K562 (cell line): Measurements from ENCODE around the gene FSIP2. TPM values are rescaled to one million over a fixed set of nuclear protein-coding genes. Genes with fewer than 3 reads are reported as not detected.
A peak's percentile ranks its signal among the peaks of the same experiment; 100 is the strongest.

Experiments
- ATAC-seq: fragments of 200-7000 bp; cut with Tn5 transposase; 3 replicates; pipeline ENCODE4 v1.9.1; 2020; ENCODE audit warnings: moderate library complexity
- BruUV-seq: library from RNA; stranded (reverse); fragments of 400-500 nt; replicated peaks from 2 replicates; lab custom pipeline; 2021; lab: Mats Ljungman, UMichigan
- CTCF ChIA-PET: fragments of 300-600 bp; formaldehyde crosslinking; extraction: SDS; loops from one replicate; lab custom pipeline; 2021; ENCODE audit warnings: low intra/inter-chr PET ratio; lab: Yijun Ruan, JAX
- POLR2A ChIA-PET: fragments of 300-600, 350-650 bp; sonication (Branson Sonifier 250); formaldehyde crosslinking; extraction: SDS; loops from one replicate; lab custom pipeline; 2021; ENCODE audit warnings: antibody characterized with exemption, inconsistent platforms; lab: Yijun Ruan, JAX
- DNase-seq, 4 experiments: peaks; one replicate each; pipeline versions ENCODE4 v3.0.0 to v3.0.0-alpha.2; 2011 to 2018; ENCODE audit warnings: low spot score in 3 of 4, mixed read lengths in 3 of 4; ENCODE audit errors: extremely low read depth in 1 of 4
- FAIRE-seq: peaks from 2 replicates; lab custom pipeline; 2011; peaks lifted over from hg19 to GRCh38; lab: Jason Lieb, UNC
- H2AFZ ChIP-seq: 2 replicates; pipeline ENCODE4 v1.6.0; 2011; ENCODE audit warnings: low read depth, low read length, control low read depth, inconsistent platforms
- H3K27ac ChIP-seq: fragments of 200-600 bp; 3 replicates; pipeline ENCODE4 v1.8.0; 2011; ENCODE audit warnings: low read depth, mild to moderate bottlenecking, control low read depth, inconsistent platforms, low read length, moderate library complexity, mixed read lengths; ENCODE audit errors: extremely low read depth
- H3K27me3 ChIP-seq, 2 experiments: fragments of 300-600 bp in 1 of 2; 2 replicates in 1 of 2; 3 replicates in 1 of 2; pipeline versions ENCODE4 v1.6.0 to v1.8.0; 2011; ENCODE audit warnings: inconsistent platforms in 2 of 2, low read length in 2 of 2, mild to moderate bottlenecking in 1 of 2, mixed read lengths in 1 of 2, moderate library complexity in 1 of 2; ENCODE audit not compliant: control insufficient read depth in 2 of 2, insufficient read depth in 2 of 2
- H3K36me3 ChIP-seq: fragments of 300-600 bp; 3 replicates; pipeline ENCODE4 v1.8.0; 2011; ENCODE audit warnings: mild to moderate bottlenecking, low read length, inconsistent platforms; ENCODE audit not compliant: control insufficient read depth, insufficient read depth
- H3K4me1 ChIP-seq, 2 experiments: fragments of 200-600 bp in 1 of 2; replicated peaks in 1 of 2; 2 replicates in 1 of 2; 3 replicates in 1 of 2; pipeline versions ENCODE4 v1.5.1 to v1.8.0; 2011; ENCODE audit warnings: inconsistent platforms in 2 of 2, low read length in 2 of 2, mild to moderate bottlenecking in 1 of 2, mixed read lengths in 1 of 2, moderate library complexity in 1 of 2; ENCODE audit not compliant: control insufficient read depth in 2 of 2, insufficient read depth in 2 of 2
- H3K4me2 ChIP-seq: 2 replicates; pipeline ENCODE4 v1.6.1; 2011; ENCODE audit warnings: low read length, control low read depth, inconsistent platforms, mixed read lengths; ENCODE audit not compliant: insufficient read depth
- H3K4me3 ChIP-seq: fragments of 200-600 bp; sonication (generic), shearing (Covaris generic); 2 replicates; pipeline ENCODE4 v1.5.1; 2016; ENCODE audit warnings: control low read depth, inconsistent platforms
- H3K79me2 ChIP-seq: fragments of 200-600 bp; 3 replicates; pipeline ENCODE4 v1.8.0; 2011; ENCODE audit warnings: low read length, inconsistent platforms; ENCODE audit not compliant: control insufficient read depth, insufficient read depth
- H3K9ac ChIP-seq, 2 experiments: 2 replicates each; pipeline versions ENCODE4 v1.6.0 to v1.6.1; 2011; ENCODE audit warnings: low read depth in 2 of 2, low read length in 2 of 2, control low read depth in 1 of 2, inconsistent platforms in 1 of 2, mild to moderate bottlenecking in 1 of 2, mixed read lengths in 1 of 2; ENCODE audit not compliant: insufficient read depth in 1 of 2
- H3K9me1 ChIP-seq: one replicate; pipeline ENCODE4 v1.6.0; 2011; ENCODE audit warnings: inconsistent platforms, mild to moderate bottlenecking, low read length, moderate library complexity; ENCODE audit not compliant: control insufficient read depth, insufficient read depth
- H3K9me3 ChIP-seq: replicated peaks from 2 replicates; pipeline ENCODE4 v1.5.1; 2011; ENCODE audit warnings: low read depth, low read length, inconsistent platforms; ENCODE audit not compliant: control insufficient read depth, insufficient read depth
- H4K20me1 ChIP-seq: replicated peaks from 2 replicates; pipeline ENCODE4 v1.6.1; 2011; ENCODE audit warnings: low read length, inconsistent platforms, mixed read lengths; ENCODE audit not compliant: control insufficient read depth, insufficient read depth
- C11orf30 ChIP-seq: fragments of 450-650 bp; IDR thresholded peaks from 2 replicates; pipeline ENCODE4 v1.6.1; 2016; ENCODE audit warnings: low read depth, mild to moderate bottlenecking
- ILK ChIP-seq: fragments of 450-650 bp; IDR thresholded peaks from 2 replicates; pipeline ENCODE4 v1.6.1; 2016; ENCODE audit warnings: missing genetic modification characterization, low read depth, mild to moderate bottlenecking, missing compliant biosample characterization, moderate library complexity, borderline replicate concordance
- MAFF ChIP-seq: IDR thresholded peaks from 2 replicates; pipeline ENCODE4 v1.6.1; 2012; ENCODE audit warnings: low read length, improper control_type of control experiment
- MAFG ChIP-seq: fragments of 450-650 bp; conservative IDR thresholded peaks from 2 replicates; pipeline ENCODE4 v1.6.1; 2016; ENCODE audit warnings: missing genetic modification characterization, missing compliant biosample characterization
- MAFK ChIP-seq: IDR thresholded peaks from 2 replicates; pipeline ENCODE4 v1.6.1; 2011; ENCODE audit warnings: low read length, improper control_type of control experiment
- TFE3 ChIP-seq: fragments of 450-650 bp; formaldehyde crosslinking; IDR thresholded peaks from 2 replicates; pipeline ENCODE4 v1.4.0; 2020; ENCODE audit warnings: mild to moderate bottlenecking, mixed read lengths
- ZNF143 ChIP-seq: sonication (generic); formaldehyde crosslinking; IDR thresholded peaks from 2 replicates; pipeline ENCODE4 v1.9.0; 2022; ENCODE audit warnings: mild to moderate bottlenecking, missing genetic modification reagents
- ZNF316 ChIP-seq: fragments of 450-650 bp; IDR thresholded peaks from 2 replicates; pipeline ENCODE4 v1.6.1; 2016
- WGBS: fragments of 100-300 bp; shearing (Covaris generic); methylation state at CpG from one replicate; pipeline ENCODE4 v1.1.6; 2016; ENCODE audit warnings: low coverage, mixed read lengths; ENCODE audit not compliant: insufficient coverage; ENCODE audit errors: missing lambda C conversion rate; 5-methylcytosine and 5-hydroxymethylcytosine counted together
- in situ Hi-C: fragments of 300-500 bp; cut with MboI; formaldehyde crosslinking; loops from 4 replicates; pipeline ENCODE4 v1.15.0; 2018; ENCODE audit warnings: inconsistent platforms, mixed read lengths
- intact Hi-C: fragments of 100-400 bp; cut with micrococcal nuclease; formaldehyde crosslinking; loops from 2 replicates; pipeline ENCODE4 v1.14.2; 2022
- polyA plus RNA-seq, 8 experiments: library from polyadenylated mRNA; depleted of rRNA in 4 of 8; stranded (reverse) in 5 of 8; unstranded in 3 of 8; fragments of >200 nt; fragmentation: Nextera tagmentation in 2 of 8; fragmentation: Illumina TruSeq in 1 of 8; extraction: Ambion mirVana in 2 of 8; extraction: Trizol in 1 of 8; gene quantifications; 2 replicates each; pipeline versions ENCODE4 v1.2.1 to v1.2.3, GENCODE V29; 2011 to 2014; ENCODE audit warnings: inconsistent platforms in 1 of 8, missing spikeins in 1 of 8
- total RNA-seq, 7 experiments: library from RNA; depleted of rRNA in 6 of 7; stranded (reverse); fragments of >200 nt in 6 of 7; fragmentation: Illumina TruSeq in 2 of 7; extraction: Trizol in 2 of 7; gene quantifications; 2 replicates each; pipeline versions ENCODE4 v1.2.1 to v1.2.3, GENCODE V29; 2011 to 2021; ENCODE audit warnings: low replicate concordance in 1 of 7

FSIP2 gene
- total and polyA plus RNA-seq, 9 of the 15 experiments (the other 6 are each of a cell fraction or from before 2014, with no cell fraction given), result 0.01 to 0.04 TPM; not detected in 7

- CTCF ChIA-PET, result no interaction called here
- H3K79me2 ChIP-seq, result no peaks in the 10 kb centered on the region
- DNase-seq, result no peak
- H2AFZ ChIP-seq, result no peak overlapping the region
- H3K9me1 ChIP-seq, result no peaks in the 10 kb centered on the region
- H3K4me1 ChIP-seq, result no peaks in the 10 kb centered on the region
- no peak for FAIRE-seq
- no TSS peak for BruUV-seq
- POLR2A ChIA-PET, result no interaction called here
- no peaks in the 10 kb centered on the region for H3K9me3 ChIP-seq
- H3K4me3 ChIP-seq, result no peak overlapping the region
- in situ Hi-C loops (no loop called here), intact Hi-C loops (no loop called here)
- H3K9ac ChIP-seq, result no peak overlapping the region
- no peaks in the 10 kb centered on the region for H4K20me1 ChIP-seq
- no peak overlapping the region for H3K4me2 ChIP-seq
- H3K36me3 ChIP-seq, result no peaks in the 10 kb centered on the region
- ATAC-seq, result no peak
- 0% methylated on average over 3 of the region's 3 CpGs for whole genome bisulfite sequencing
- no peaks in the 10 kb centered on the region for H3K27me3 ChIP-seq
- no peak overlapping the region for H3K27ac ChIP-seq
- TF ChIP-seq ILK (tag) (no peak), TFE3 (CRISPR knock-in tag) (no peak)
Observed at GRCh38 chr2:185821467-185821866, 82.9 kb downstream of the FSIP2 start.

- WGBS, result 0% methylated on average over 2 of the region's 2 CpGs
- POLR2A ChIA-PET, result no interaction called here
Observed at GRCh38 chr2:185823773-185824172, 85.2 kb downstream of the FSIP2 start.

More at GRCh38 chr2:185823773-185824172, 85.2 kb downstream of the FSIP2 start:
- Histone ChIP-seq H3K4me3 (no peak overlapping the region), H4K20me1 (no peaks in the 10 kb centered on the region), H3K27ac (no peak overlapping the region), H3K36me3 (no peaks in the 10 kb centered on the region), H3K9me3 (no peaks in the 10 kb centered on the region), H2AFZ (no peak overlapping the region), H3K79me2 (no peaks in the 10 kb centered on the region), H3K4me1 (no peaks in the 10 kb centered on the region), H3K27me3 (no peaks in the 10 kb centered on the region), H3K9ac (no peak overlapping the region), H3K9me1 (no peaks in the 10 kb centered on the region), H3K4me2 (no peak overlapping the region)
- CTCF ChIA-PET, result no interaction called here
- in situ Hi-C loops, result no loop called here
- FAIRE-seq, result no peak
- ATAC-seq, result no peak
- TF ChIP-seq C11orf30 (peak; percentile 37; the same call in 1 of the 2 replicates), MAFK (peak; percentile 72), ZNF316 (peak; percentile 75; the same call in 1 of the 2 replicates), MAFF (peak; percentile 67), ZNF143 (CRISPR knock-in tag) (no peak), MAFG (peak; percentile 42; the same call in 1 of the 2 replicates)
- intact Hi-C loops, result no loop called here
- DNase-seq, result no peak
- BruUV-seq, result no TSS peak
